ENCODE measurements around the gene C11orf86. TPM values are rescaled to one million over a fixed set of nuclear protein-coding genes. Genes with fewer than 3 reads are reported as not detected.

The C11orf86 gene
- total and polyA plus RNA-seq, 2 of the 8 experiments (the other 6 are each of a cell fraction or from before 2014, with no cell fraction given) = 0.91 to 0.97 TPM

- TF ChIP-seq CHD7 (IDR thresholded peaks at IDR 0.05; ENCODE audit: insufficient replicate concordance, low read length) (no peak), KDM4A (IDR thresholded peaks at IDR 0.05; ENCODE audit: low read depth, low read length, severe bottlenecking) (no peak), CHD1 (IDR thresholded peaks at IDR 0.05; ENCODE audit: low read depth, low read length) (no peak), HDAC2 (IDR thresholded peaks at IDR 0.05; ENCODE audit: borderline replicate concordance in 1 of 2, low read depth in 2 of 2, low read length in 2 of 2) (no peak), BCL11A (IDR thresholded peaks at IDR 0.05; ENCODE audit: low read depth in 2 of 2, low read length in 2 of 2) (no peak), MAX (IDR thresholded peaks at IDR 0.05) (no peak), ZNF274 (IDR thresholded peaks at IDR 0.05; ENCODE audit: borderline replicate concordance, extremely low read depth, low read length) (no peak), CEBPB (IDR thresholded peaks at IDR 0.05; ENCODE audit: low read depth, low read length) (no peak), SUZ12 (IDR thresholded peaks at IDR 0.05; ENCODE audit: low read length) (no peak)
These were observed 49.9 kb downstream of the C11orf86 start (continued) for GRCh38 chr11:67024966-67025365.
